HUES64 (cell line): ENCODE results near the gene KCNMB2.

Source experiments
- H3K27ac ChIP-seq: 2 replicates; pipeline ENCODE4 v1.7.0; 2013; ENCODE audit warnings: low read depth, low read length, inconsistent platforms
- H3K27me3 ChIP-seq: 2 replicates; pipeline ENCODE4 v1.6.1; 2013; ENCODE audit warnings: mild to moderate bottlenecking, low read length; ENCODE audit not compliant: insufficient read depth
- H3K36me3 ChIP-seq: 2 replicates; pipeline ENCODE4 v1.6.1; 2013; ENCODE audit warnings: mild to moderate bottlenecking, low read length; ENCODE audit not compliant: insufficient read depth
- H3K4me1 ChIP-seq: 2 replicates; pipeline ENCODE4 v1.6.1; 2013; ENCODE audit warnings: mild to moderate bottlenecking, low read length, moderate library complexity; ENCODE audit not compliant: insufficient read depth
- H3K4me3 ChIP-seq: 2 replicates; pipeline ENCODE4 v1.5.1; 2013; ENCODE audit warnings: mild to moderate bottlenecking, low read length, moderate library complexity
- H3K9ac ChIP-seq: 2 replicates; pipeline ENCODE4 v1.6.1; 2013; ENCODE audit warnings: mild to moderate bottlenecking, low read depth, low read length
- H3K9me3 ChIP-seq: 2 replicates; pipeline ENCODE4 v1.6.1; 2013; ENCODE audit warnings: low read depth, low read length; ENCODE audit not compliant: insufficient read depth
- WGBS: fragments of 150-250, 120-280 bp; methylation state at CpG from one replicate; pipeline ENCODE4 v1.1.7; 2013; ENCODE audit warnings: missing lambda C conversion rate; 5-methylcytosine and 5-hydroxymethylcytosine counted together

The KCNMB2 gene

DNA sequence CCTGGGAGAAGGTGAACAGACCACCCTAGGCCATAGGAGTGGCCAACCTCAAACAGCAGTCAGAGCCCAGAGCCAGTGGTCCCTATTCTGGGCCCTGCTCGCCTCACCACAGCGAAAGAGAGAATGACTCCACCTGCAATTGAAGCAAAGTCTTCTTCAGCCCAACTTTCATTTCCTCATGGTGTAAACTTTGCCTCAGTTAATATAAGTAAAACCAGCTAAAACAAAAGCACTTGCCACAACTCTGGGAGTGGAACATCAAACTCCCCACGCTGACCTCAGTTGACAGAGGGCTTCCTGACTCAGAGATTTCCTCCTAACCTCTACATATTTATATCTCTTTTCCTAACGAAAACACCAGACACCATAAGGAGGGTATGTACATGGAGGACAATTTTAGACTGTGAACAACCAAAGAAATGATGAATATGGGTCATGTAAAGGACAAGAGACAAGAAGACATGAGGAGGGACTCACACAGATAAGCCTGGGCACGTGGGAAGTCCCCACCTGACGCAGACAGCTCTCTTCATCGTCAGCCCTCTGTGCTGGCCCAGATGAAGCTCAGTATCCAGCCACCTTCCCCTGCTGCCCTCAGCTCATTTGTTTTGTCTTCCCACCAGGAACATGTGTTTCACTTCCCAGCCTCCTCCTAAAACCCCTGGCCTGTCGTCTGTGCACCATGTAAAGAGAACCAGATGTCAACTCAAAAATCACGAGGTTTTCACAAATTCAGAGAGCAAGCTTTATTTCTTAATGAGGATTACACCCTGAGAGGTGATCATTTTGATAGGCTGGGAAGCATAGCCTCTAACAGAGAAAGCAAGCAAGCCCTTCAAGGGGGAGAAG lies 140.9 kb downstream of the KCNMB2 start:
- H3K4me1 ChIP-seq: no peaks in the 10 kb centered on the region
- no peak overlapping the region for H3K27ac ChIP-seq
- WGBS: 92% methylated on average over 8 of the region's 9 CpGs

DNA sequence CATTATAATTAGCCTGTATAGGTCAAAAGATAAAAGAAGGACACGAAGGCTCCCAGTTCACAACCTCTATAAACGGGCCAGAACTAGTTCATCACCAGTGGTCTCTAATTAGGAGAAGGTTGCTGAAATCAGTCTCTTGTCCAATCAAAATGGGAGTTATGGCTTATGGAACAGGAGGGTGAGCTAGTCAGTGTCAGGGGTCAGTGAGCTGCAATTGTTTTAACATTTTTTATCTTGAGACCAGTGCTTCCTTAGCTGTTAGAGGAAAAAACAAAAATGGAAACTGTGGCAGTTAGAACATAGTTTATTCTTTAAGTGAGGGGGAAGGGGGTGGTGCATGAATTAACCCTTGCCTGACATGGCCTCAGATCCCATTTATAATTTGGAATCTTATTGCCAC lies 141.7 kb downstream of the KCNMB2 start:
- Histone ChIP-seq H3K27ac (no peak overlapping the region), H3K4me3 (no peak overlapping the region), H3K27me3 (no peaks in the 10 kb centered on the region), H3K9me3 (peaks cover 3% of the 10 kb centered on the region; the same call in 1 of the 2 replicates), H3K36me3 (no peaks in the 10 kb centered on the region), H3K9ac (no peak overlapping the region), H3K4me1 (no peaks in the 10 kb centered on the region)
- WGBS: 96% methylated on average over 2 of the region's 2 CpGs

More for the DNA sequence above, 140.9 kb downstream of the KCNMB2 start:
- Histone ChIP-seq H3K27me3 (no peaks in the 10 kb centered on the region), H3K36me3 (no peaks in the 10 kb centered on the region), H3K4me3 (no peak overlapping the region), H3K9ac (no peak overlapping the region), H3K9me3 (no peaks in the 10 kb centered on the region)

DNA sequence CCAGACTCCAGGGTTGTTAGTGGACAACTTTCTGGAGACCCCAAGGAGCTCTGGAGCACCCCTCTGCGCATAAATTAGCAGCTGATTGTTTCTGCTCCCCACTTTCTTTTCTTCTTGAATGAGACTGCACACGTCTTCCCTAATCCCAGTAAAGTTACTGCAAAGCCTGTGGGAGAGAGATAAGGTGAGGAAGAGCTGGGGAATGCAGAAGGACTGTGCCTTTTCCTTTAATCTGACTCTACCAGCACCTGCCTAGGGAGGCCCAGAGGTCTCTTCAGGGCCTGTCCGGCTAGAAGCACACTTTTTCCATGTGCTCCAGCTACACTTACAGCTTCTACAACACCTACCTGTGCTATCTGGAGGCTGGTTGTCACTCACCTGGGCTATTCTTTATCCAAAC lies 143.8 kb downstream of the KCNMB2 start:
- Histone ChIP-seq H3K9ac (no peak overlapping the region), H3K27me3 (no peaks in the 10 kb centered on the region), H3K9me3 (peaks cover 4% of the 10 kb centered on the region; the same call in 1 of the 2 replicates), H3K36me3 (no peaks in the 10 kb centered on the region), H3K4me1 (no peaks in the 10 kb centered on the region), H3K27ac (no peak overlapping the region), H3K4me3 (no peak overlapping the region)
- 69% methylated on average over 2 of the region's 3 CpGs for WGBS

DNA sequence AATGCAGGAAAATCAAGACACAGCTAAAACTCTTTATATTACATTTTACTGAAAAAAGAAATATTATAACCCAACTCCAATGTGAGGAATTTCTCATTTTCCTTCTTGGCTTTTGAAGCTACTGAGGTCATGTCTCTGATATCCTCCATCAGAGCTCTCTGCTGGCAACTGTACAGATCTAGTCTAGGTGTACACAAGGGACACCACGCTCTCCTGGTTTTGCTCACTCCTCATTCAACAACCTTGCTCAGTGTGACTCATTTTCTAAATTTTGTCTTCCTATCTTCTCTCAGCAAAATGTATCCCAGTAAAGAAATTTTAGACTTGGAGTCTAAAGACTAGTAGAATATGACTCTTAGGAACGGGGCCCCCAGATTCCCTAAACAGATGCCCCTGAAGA lies 144.3 kb downstream of the KCNMB2 start:
- 95% methylated on average over 2 of the region's 2 CpGs for WGBS

DNA sequence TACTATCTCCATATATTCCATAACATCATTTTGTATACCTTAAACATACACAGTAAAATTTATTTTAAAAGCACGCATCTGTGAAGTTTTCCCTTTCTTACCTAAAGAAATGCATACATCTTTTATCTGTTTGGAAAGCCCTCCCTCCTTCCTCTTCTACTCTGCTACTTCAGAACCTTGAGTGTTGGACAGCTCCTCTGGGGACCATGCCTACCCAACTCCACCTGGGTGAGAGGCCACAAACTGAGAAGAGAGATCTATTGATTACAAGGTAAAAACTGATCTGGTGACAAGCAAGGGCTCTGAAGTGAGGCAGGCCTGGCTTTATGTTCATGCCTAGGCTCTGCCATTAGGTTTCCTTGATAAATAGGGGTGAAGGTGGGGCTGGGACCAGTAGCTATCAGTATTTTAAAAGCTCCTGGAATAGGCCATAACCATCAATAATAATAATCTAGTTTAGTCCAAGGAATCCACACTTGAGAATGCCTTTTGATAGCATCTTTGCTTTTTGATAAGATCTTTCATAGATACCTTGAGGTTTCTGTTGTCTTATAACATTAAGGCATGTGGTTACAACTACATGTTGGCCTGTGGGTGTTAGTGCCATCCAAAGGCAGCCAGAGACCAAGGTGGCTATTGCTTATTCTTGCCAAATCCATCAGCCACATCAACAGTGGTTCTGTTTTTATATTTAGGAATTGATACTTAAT lies 148.8 kb downstream of the KCNMB2 start:
- H3K4me3 ChIP-seq: no peak overlapping the region
- no peak overlapping the region for H3K9ac ChIP-seq
- H3K27ac ChIP-seq: no peak overlapping the region
- no peaks in the 10 kb centered on the region for H3K27me3 ChIP-seq
- no peaks in the 10 kb centered on the region for H3K36me3 ChIP-seq
- 79% methylated on average over 1 of the region's 1 CpG for WGBS
- no peaks in the 10 kb centered on the region for H3K4me1 ChIP-seq
- H3K9me3 ChIP-seq: peaks cover 4% of the 10 kb centered on the region; the same call in 1 of the 2 replicates

More for the DNA sequence above, 144.3 kb downstream of the KCNMB2 start:
- peaks cover 4% of the 10 kb centered on the region; the same call in 1 of the 2 replicates for H3K9me3 ChIP-seq
- H3K27ac ChIP-seq: no peak overlapping the region
- no peak overlapping the region for H3K9ac ChIP-seq
- no peaks in the 10 kb centered on the region for H3K36me3 ChIP-seq
- no peak overlapping the region for H3K4me3 ChIP-seq
- H3K27me3 ChIP-seq: no peaks in the 10 kb centered on the region
- no peaks in the 10 kb centered on the region for H3K4me1 ChIP-seq

DNA sequence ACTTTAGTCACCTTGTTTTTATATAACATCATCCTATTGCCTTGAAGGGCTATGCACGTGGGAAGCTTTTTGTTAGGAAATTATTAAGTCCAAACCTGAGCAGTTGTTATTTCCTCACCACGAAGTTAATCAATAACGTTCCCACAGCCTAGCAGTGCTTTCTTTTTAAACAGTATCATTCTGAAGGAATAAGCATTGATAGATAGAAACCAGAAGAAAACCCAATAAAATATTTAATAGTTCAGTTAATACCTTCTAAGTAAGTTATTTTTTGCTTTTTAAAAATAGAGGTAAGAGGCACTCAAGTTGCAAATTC lies 149.3 kb downstream of the KCNMB2 start:
- Histone ChIP-seq H3K9me3 (peaks cover 4% of the 10 kb centered on the region; the same call in 1 of the 2 replicates), H3K9ac (no peak overlapping the region), H3K36me3 (no peaks in the 10 kb centered on the region), H3K4me1 (no peaks in the 10 kb centered on the region), H3K4me3 (no peak overlapping the region), H3K27ac (no peak overlapping the region), H3K27me3 (no peaks in the 10 kb centered on the region)
- 100% methylated on average over 1 of the region's 3 CpGs for WGBS

DNA sequence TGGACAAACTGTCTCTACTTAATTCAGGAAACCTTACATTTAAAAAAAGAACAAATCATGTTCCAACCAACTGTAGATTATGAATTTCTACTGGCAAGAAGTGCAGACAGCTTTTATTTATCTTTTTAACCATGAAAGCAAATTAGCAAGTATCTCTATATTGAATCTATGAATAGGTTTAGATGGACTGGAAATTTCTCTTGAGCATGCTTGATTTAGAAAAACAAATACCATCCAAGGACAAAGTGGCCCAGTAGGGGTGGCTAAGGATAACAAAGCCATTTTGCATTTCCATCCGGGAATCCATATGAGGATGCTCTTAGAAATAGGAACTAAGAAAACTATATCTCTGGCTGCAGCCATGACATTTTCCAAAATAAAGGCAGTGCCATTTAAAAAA lies 150.6 kb downstream of the KCNMB2 start:
- Histone ChIP-seq H3K36me3 (no peaks in the 10 kb centered on the region), H3K27ac (no peak overlapping the region), H3K9me3 (peaks cover 4% of the 10 kb centered on the region; the same call in 1 of the 2 replicates), H3K4me1 (no peaks in the 10 kb centered on the region), H3K27me3 (no peaks in the 10 kb centered on the region), H3K4me3 (no peak overlapping the region), H3K9ac (no peak overlapping the region)
- WGBS: 94% methylated on average over 1 of the region's 1 CpG

DNA sequence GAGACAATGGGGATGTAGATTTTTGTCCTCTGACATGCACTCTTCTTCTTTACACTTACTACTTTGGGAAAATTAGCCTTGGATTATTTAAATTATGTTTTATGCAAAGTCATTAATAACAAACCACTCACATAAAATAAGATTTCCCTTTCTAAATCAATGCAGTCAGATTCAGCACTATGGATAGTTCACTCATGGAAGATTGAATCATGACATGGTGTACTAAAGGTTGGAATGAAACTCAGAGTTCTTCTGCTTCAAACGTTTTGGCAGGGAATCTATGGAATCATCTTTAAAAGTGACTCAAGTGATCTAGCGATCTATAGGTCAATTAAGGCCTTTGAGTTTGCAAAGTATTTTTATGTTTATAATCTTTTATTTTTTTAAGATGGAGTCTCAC lies 154.3 kb downstream of the KCNMB2 start:
- H3K27me3 ChIP-seq: no peaks in the 10 kb centered on the region
- no peak overlapping the region for H3K4me3 ChIP-seq
- no peak overlapping the region for H3K27ac ChIP-seq
- peaks cover 15% of the 10 kb centered on the region for H3K9me3 ChIP-seq
- WGBS: 46% methylated on average over 2 of the region's 2 CpGs
- H3K4me1 ChIP-seq: no peaks in the 10 kb centered on the region
- no peak overlapping the region for H3K9ac ChIP-seq
- no peaks in the 10 kb centered on the region for H3K36me3 ChIP-seq

DNA sequence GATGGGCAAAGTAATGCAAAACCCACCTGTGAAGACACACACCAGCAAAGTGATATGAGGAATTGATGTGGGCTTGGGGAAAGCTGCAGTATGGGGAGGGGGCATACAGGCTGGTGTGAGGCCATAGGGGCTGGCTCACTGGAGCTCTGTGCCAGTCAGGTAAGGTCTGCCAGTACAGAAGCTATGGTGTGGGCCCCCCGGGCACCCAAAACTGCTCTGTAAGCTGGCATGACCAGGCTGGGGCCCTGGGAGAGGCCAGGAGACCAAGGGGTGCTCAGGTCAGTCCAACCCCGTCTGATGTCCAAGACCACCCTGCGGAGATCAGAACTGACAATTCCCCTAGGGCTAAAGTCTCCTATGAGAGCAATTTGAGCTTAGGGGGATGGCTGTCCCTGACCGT lies 163.1 kb downstream of the KCNMB2 start:
- H3K27me3 ChIP-seq: no peaks in the 10 kb centered on the region
- H3K27ac ChIP-seq: no peak overlapping the region
- H3K4me3 ChIP-seq: no peak overlapping the region
- H3K9ac ChIP-seq: no peak overlapping the region
- H3K4me1 ChIP-seq: no peaks in the 10 kb centered on the region; the same call in 1 of the 2 replicates
- H3K9me3 ChIP-seq: peaks cover 18% of the 10 kb centered on the region
- 94% methylated on average over 4 of the region's 4 CpGs for WGBS
- no peaks in the 10 kb centered on the region for H3K36me3 ChIP-seq

DNA sequence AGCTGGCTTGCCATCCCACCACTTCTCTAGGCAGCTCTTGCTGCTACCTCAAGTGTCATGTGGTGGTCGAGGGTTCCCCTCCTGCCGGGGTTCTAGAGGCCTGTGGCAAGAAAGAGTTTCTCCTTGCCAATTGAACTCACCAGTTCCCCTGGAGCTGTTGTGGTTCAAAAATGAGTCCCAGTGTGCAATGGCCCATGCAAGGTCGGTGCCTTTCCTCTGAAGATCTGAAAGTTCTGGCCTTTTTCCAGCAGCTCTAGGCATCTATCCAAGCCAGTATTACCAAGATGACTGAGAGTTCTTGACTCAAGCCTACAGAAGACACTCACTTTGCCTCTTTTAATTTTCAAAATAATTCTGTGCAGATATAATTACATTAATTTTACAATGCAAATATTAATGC lies 163.6 kb downstream of the KCNMB2 start:
- Histone ChIP-seq H3K27ac (no peak overlapping the region), H3K36me3 (no peaks in the 10 kb centered on the region), H3K27me3 (no peaks in the 10 kb centered on the region), H3K9ac (no peak overlapping the region), H3K4me3 (no peak overlapping the region), H3K9me3 (peaks cover 14% of the 10 kb centered on the region), H3K4me1 (no peaks in the 10 kb centered on the region; the same call in 1 of the 2 replicates)
- 95% methylated on average over 3 of the region's 3 CpGs for WGBS

DNA sequence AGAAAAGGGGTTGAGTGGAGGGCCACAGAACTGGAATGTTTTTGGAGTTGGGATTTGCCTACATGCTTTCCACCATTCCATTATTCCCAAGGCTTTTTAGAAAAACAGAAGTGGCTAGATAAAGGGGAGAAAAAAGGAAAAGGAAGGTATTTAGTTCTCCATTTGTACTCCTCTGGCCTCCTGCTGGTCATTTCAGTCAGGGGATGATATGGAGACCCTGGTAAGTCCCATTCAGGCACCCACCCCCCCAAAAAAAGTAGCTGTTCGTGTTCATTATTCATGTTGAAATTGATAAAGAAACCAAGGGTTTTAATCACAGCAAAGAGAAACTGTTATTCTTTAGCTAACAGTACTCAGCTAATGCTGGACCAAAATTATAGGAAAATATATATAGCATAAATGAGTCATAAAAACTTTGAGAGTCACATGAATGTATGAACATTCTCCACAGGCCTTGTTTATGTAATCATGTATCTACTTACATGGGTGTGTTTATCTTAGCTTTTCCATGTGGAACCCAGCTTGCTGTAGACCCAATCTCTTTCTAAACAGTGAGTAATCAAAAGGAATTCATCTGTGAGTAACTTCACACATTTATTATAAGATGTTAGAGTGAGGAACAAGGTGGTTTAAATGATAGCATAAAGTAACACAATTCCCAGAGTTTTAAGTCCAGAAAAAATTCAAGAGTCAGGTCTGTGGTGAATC lies 167.2 kb downstream of the KCNMB2 start:
- Histone ChIP-seq H3K4me1 (peaks cover 9% of the 10 kb centered on the region), H3K9me3 (no peaks in the 10 kb centered on the region), H3K4me3 (no peak overlapping the region), H3K27ac (no peak overlapping the region), H3K36me3 (no peaks in the 10 kb centered on the region), H3K9ac (no peak overlapping the region), H3K27me3 (no peaks in the 10 kb centered on the region)
- WGBS: 67% methylated on average over 1 of the region's 1 CpG
